Islet of Langerhans (tissue), 1 donor: ENCODE results near the gene NRXN3.
A peak's percentile ranks its signal among the peaks of the same experiment; 100 is the strongest.

Experiments used
- FAIRE-seq: peaks from one replicate; lab custom pipeline; 2011; peaks lifted over from hg19 to GRCh38; lab: Jason Lieb, UNC

The NRXN3 gene

GRCh38 chr14:79649856-79650255 is 1479.7 kb downstream of the NRXN3 start:
- FAIRE-seq, result no peak

- FAIRE-seq, result no peak
Measured at GRCh38 chr14:79652513-79653307, 1482.5 kb downstream of the NRXN3 start.

- no peak for FAIRE-seq
Measured at GRCh38 chr14:79656056-79656455, 1485.9 kb downstream of the NRXN3 start.

GRCh38 chr14:79656496-79656895 is 1486.3 kb downstream of the NRXN3 start:
- FAIRE-seq, result no peak

- FAIRE-seq, result no peak
Measured at GRCh38 chr14:79658221-79658620, 1488.0 kb downstream of the NRXN3 start.

- no peak for FAIRE-seq
Measured at GRCh38 chr14:79658769-79659168, 1488.6 kb downstream of the NRXN3 start.

- no peak for FAIRE-seq
Measured at GRCh38 chr14:79660053-79660939, 1490.1 kb downstream of the NRXN3 start.

GRCh38 chr14:79661752-79662151 is 1491.6 kb downstream of the NRXN3 start:
- FAIRE-seq, result no peak

- FAIRE-seq, result no peak
Measured at GRCh38 chr14:79663453-79663852, 1493.3 kb downstream of the NRXN3 start.

- no peak for FAIRE-seq
Measured at GRCh38 chr14:79665556-79665955, 1495.4 kb downstream of the NRXN3 start.

- peak; percentile 69 for FAIRE-seq
Measured at GRCh38 chr14:79668951-79669350, 1498.8 kb downstream of the NRXN3 start.

- FAIRE-seq, result no peak
Measured at GRCh38 chr14:79670811-79671210, 1500.6 kb downstream of the NRXN3 start.

- no peak for FAIRE-seq
Measured at GRCh38 chr14:79680087-79680486, 1509.9 kb downstream of the NRXN3 start.

GRCh38 chr14:79686196-79686595 is 1516.0 kb downstream of the NRXN3 start:
- FAIRE-seq, result no peak

- FAIRE-seq, result no peak
Measured at GRCh38 chr14:79690960-79691359, 1520.8 kb downstream of the NRXN3 start.

- no peak for FAIRE-seq
Measured at GRCh38 chr14:79693935-79694334, 1523.8 kb downstream of the NRXN3 start.

GRCh38 chr14:79695307-79695706 is 1525.1 kb downstream of the NRXN3 start:
- no peak for FAIRE-seq

- no peak for FAIRE-seq
Measured at GRCh38 chr14:79698298-79698711, 1528.1 kb downstream of the NRXN3 start.

- FAIRE-seq, result no peak
Measured at GRCh38 chr14:79699206-79699605, 1529.0 kb downstream of the NRXN3 start.

- no peak for FAIRE-seq
Measured at GRCh38 chr14:79701371-79701770, 1531.2 kb downstream of the NRXN3 start.

- FAIRE-seq, result no peak
Measured at GRCh38 chr14:79702197-79702596, 1532.0 kb downstream of the NRXN3 start.

- FAIRE-seq, result no peak
Measured at GRCh38 chr14:79703209-79703608, 1533.0 kb downstream of the NRXN3 start.

GRCh38 chr14:79704041-79704807 is 1534.1 kb downstream of the NRXN3 start:
- no peak for FAIRE-seq
